22Rv1 (cell line): ENCODE results near the gene SPTLC2.
"Not testable (repeated sequence)": the region's sequence is repeated elsewhere in the genome, so short reads cannot be mapped to it uniquely, and the experiment has no call there.

ENCODE experiments used
- H3K27ac ChIP-seq: fragments of 450-650 bp; 2 replicates; pipeline ENCODE4 v1.5.1; 2017
- CTCF ChIP-seq: fragments of 450-650 bp; IDR thresholded peaks from 2 replicates; pipeline ENCODE4 v1.5.1; 2017; ENCODE audit warnings: mild to moderate bottlenecking
- ZFX ChIP-seq: fragments of 450-650 bp; IDR thresholded peaks from 2 replicates; pipeline ENCODE4 v1.6.1; 2017; ENCODE audit warnings: antibody characterized with exemption, borderline replicate concordance

The SPTLC2 gene

GRCh38 chr14:77557391-77557790 is 59.0 kb downstream of the SPTLC2 start:
- no peak overlapping the region for H3K27ac ChIP-seq
- TF ChIP-seq CTCF (no peak), ZFX (no peak)

GRCh38 chr14:77556946-77557345 is 59.5 kb downstream of the SPTLC2 start:
- H3K27ac ChIP-seq: no peak overlapping the region
- TF ChIP-seq CTCF (no peak), ZFX (no peak)

- no peak overlapping the region for H3K27ac ChIP-seq
- TF ChIP-seq CTCF: no peak
- TF ChIP-seq ZFX: no peak
Measured at GRCh38 chr14:77554816-77555599, 61.4 kb downstream of the SPTLC2 start.

- H3K27ac ChIP-seq: no peak overlapping the region
- TF ChIP-seq ZFX (no peak), CTCF (no peak)
Measured at GRCh38 chr14:77554207-77554606, 62.2 kb downstream of the SPTLC2 start.

- no peak for TF ChIP-seq CTCF
- TF ChIP-seq ZFX: no peak
Measured at GRCh38 chr14:77549451-77549850, 67.0 kb downstream of the SPTLC2 start.

GRCh38 chr14:77547512-77548180 is 68.8 kb downstream of the SPTLC2 start:
- TF ChIP-seq CTCF (0 out of 2 replicates have a peak, but pooled peaks have one; percentile 8), ZFX (no peak)
- no peak overlapping the region for H3K27ac ChIP-seq

More at GRCh38 chr14:77549451-77549850, 67.0 kb downstream of the SPTLC2 start:
- no peak overlapping the region for H3K27ac ChIP-seq

GRCh38 chr14:77545171-77545570 is 71.3 kb downstream of the SPTLC2 start:
- H3K27ac ChIP-seq: not testable (repeated sequence)
